Measurements from ENCODE around the gene CENPP. TPM values are rescaled to one million over a fixed set of nuclear protein-coding genes. Genes with fewer than 3 reads are reported as not detected.

CENPP gene
- total RNA-seq, 4 donors from 2014 or later: 0.98 to 7.9 (median 5.4) TPM

- TF ChIP-seq CTCF (IDR thresholded peaks at IDR 0.05; ENCODE audit: low read depth): no peak
These were observed 34.2 kb upstream of the CENPP start for GRCh38 chr9:92291577-92291976.

- no peak for TF ChIP-seq CTCF (IDR thresholded peaks at IDR 0.05; ENCODE audit: low read depth)
These were observed 33.2 kb upstream of the CENPP start for GRCh38 chr9:92292338-92293074.

GRCh38 chr9:92293075-92293354 lies 32.7 kb upstream of the CENPP start:
- TF ChIP-seq CTCF (IDR thresholded peaks at IDR 0.05; ENCODE audit: low read depth): no peak

DNA sequence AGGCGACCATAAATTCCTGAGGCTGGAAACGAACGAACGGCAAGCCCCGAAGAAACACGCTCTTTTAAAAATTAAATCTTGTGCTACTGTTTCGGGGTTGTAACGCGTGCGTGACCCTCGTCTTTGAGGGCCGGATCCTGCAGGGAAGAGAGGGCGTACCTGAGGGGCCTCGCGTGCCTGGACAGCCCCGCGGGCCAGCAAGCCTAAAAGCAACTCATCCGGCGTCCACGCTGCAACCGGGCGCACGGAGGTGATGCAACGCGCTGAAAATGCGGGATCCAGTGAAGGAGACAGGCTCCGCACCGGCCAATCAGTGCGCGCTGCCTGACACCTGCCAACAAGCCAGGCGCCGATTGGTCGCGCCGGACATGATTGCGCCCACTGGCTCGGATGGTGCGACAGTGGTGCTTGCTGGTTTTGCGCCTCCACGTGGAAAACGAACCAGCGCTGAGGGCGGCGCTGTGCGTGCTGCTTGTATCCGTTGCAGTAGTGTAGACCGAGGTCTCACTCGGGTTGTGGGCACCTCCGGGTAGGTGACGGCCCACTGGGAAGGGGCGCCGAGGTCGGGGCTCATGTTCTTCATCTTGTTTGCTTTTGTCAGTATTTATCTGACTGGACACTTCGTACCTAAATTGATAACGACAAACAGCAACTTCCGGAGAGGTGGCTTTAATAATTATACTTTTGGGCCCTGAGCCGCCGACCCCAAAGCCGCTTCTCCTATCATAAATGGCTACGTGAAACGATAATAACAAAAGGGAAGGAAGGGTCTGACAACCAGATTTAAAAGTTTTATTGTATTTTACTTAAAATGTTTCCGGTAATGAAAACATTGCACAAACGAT lies 32.1 kb upstream of the CENPP start, which contains the start of gene IARS1:
TSS of gene IARS1 (minus strand) at position 246 of the 845 bp plus-strand sequence. CDS start 4,278 bp downstream, outside the sequence.
- no peak for TF ChIP-seq CTCF (IDR thresholded peaks at IDR 0.05; ENCODE audit: low read depth)

- no peak for TF ChIP-seq CTCF (IDR thresholded peaks at IDR 0.05; ENCODE audit: low read depth)
These were observed 31.5 kb upstream of the CENPP start for GRCh38 chr9:92294297-92294676.

- TF ChIP-seq CTCF (IDR thresholded peaks at IDR 0.05; ENCODE audit: low read depth): no peak
These were observed 30.4 kb upstream of the CENPP start for GRCh38 chr9:92295240-92295790.

GRCh38 chr9:92295827-92296258 lies 29.9 kb upstream of the CENPP start:
- no peak for TF ChIP-seq CTCF (IDR thresholded peaks at IDR 0.05; ENCODE audit: low read depth)
